Type B pancreatic cell (in vitro differentiated cells): ENCODE measurements around the gene FAM133A. TPM values are rescaled to one million over a fixed set of nuclear protein-coding genes. Genes with fewer than 3 reads are reported as not detected.

Source experiments
- DNase-seq: peaks from one replicate; pipeline ENCODE4 v3.0.0; 2021; ENCODE audit warnings: mixed read lengths; ENCODE audit not compliant: unreplicated experiment; ENCODE audit errors: extremely low spot score
- H3K27ac Mint-ChIP-seq: 2 replicates; pipeline ENCODE4 v1.8.0; 2021; ENCODE audit warnings: mild to moderate bottlenecking, mixed read lengths
- H3K27me3 Mint-ChIP-seq: 2 replicates; pipeline ENCODE4 v1.8.0; 2021; ENCODE audit warnings: mixed read lengths
- H3K36me3 Mint-ChIP-seq: 2 replicates; pipeline ENCODE4 v1.8.0; 2021; ENCODE audit warnings: mixed read lengths
- H3K4me1 Mint-ChIP-seq: one replicate; pipeline ENCODE4 v1.8.0; 2021; ENCODE audit warnings: mixed read lengths; ENCODE audit not compliant: unreplicated experiment
- H3K4me3 Mint-ChIP-seq: 2 replicates; pipeline ENCODE4 v1.8.0; 2021; ENCODE audit warnings: mild to moderate bottlenecking, mixed read lengths
- H3K9me3 Mint-ChIP-seq: 2 replicates; pipeline ENCODE4 v1.8.0; 2021; ENCODE audit warnings: mixed read lengths
- CTCF ChIP-seq: fragments of 200-600 bp; sonication (generic); conservative IDR thresholded peaks from 2 replicates; pipeline ENCODE4 v1.5.0; 2021; ENCODE audit warnings: antibody characterized with exemption, mild to moderate bottlenecking
- total RNA-seq: library from RNA; stranded (reverse); gene quantifications from 2 replicates; pipeline ENCODE4 v1.2.1, GENCODE V29; 2021; ENCODE audit warnings: low replicate concordance

Gene FAM133A
- total RNA-seq, 1 donor from 2014 or later = 0.46 TPM

- no peak overlapping the region for H3K27ac Mint-ChIP-seq
- TF ChIP-seq CTCF = no peak
- H3K27me3 Mint-ChIP-seq = peaks cover 4% of the 10 kb centered on the region
- no peak for DNase-seq
- no peak overlapping the region for H3K4me3 Mint-ChIP-seq
- H3K36me3 Mint-ChIP-seq = no peaks in the 10 kb centered on the region
- no peaks in the 10 kb centered on the region for H3K9me3 Mint-ChIP-seq
- H3K4me1 Mint-ChIP-seq = no peaks in the 10 kb centered on the region
Measured at GRCh38 chrX:93695981-93696380, 22.0 kb downstream of the FAM133A start.

GRCh38 chrX:93703701-93704100 is 29.7 kb downstream of the FAM133A start:
- H3K36me3 Mint-ChIP-seq = no peaks in the 10 kb centered on the region
- H3K27me3 Mint-ChIP-seq = peaks cover 8% of the 10 kb centered on the region
- TF ChIP-seq CTCF = no peak
- H3K9me3 Mint-ChIP-seq = no peaks in the 10 kb centered on the region
- no peak overlapping the region for H3K27ac Mint-ChIP-seq
- no peak overlapping the region for H3K4me3 Mint-ChIP-seq
- no peaks in the 10 kb centered on the region for H3K4me1 Mint-ChIP-seq
- no peak for DNase-seq

GRCh38 chrX:93711076-93711475 is 37.1 kb downstream of the FAM133A start:
- no peak for TF ChIP-seq CTCF
- H3K27ac Mint-ChIP-seq = no peak overlapping the region
- no peaks in the 10 kb centered on the region for H3K4me1 Mint-ChIP-seq
- H3K27me3 Mint-ChIP-seq = peaks cover 4% of the 10 kb centered on the region
- no peaks in the 10 kb centered on the region for H3K9me3 Mint-ChIP-seq
- H3K36me3 Mint-ChIP-seq = no peaks in the 10 kb centered on the region
- H3K4me3 Mint-ChIP-seq = no peak overlapping the region
- no peak for DNase-seq

DNA sequence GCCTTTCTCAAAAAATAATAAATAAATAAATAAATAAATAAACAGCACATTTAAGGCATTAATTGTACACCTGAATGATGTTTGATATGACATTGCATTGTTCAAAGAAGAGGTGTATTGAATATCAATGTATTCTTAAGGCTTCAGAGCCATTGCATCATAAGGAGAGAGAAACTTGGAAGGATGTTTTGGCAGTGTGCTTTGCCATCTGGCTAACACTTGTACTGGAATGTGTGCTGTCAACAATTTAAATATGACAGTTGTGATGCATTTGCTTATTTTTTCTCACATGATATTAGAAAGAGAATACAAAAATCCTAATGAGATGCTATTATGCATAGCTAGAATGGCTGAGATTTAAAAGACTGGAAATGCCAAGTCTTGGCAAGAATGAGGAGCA is 67.8 kb downstream of the FAM133A start:
- no peaks in the 10 kb centered on the region for H3K4me1 Mint-ChIP-seq
- H3K36me3 Mint-ChIP-seq = no peaks in the 10 kb centered on the region
- no peak overlapping the region for H3K27ac Mint-ChIP-seq
- no peaks in the 10 kb centered on the region for H3K27me3 Mint-ChIP-seq
- TF ChIP-seq CTCF = no peak
- no peaks in the 10 kb centered on the region for H3K9me3 Mint-ChIP-seq
- DNase-seq = no peak
- no peak overlapping the region for H3K4me3 Mint-ChIP-seq

DNA sequence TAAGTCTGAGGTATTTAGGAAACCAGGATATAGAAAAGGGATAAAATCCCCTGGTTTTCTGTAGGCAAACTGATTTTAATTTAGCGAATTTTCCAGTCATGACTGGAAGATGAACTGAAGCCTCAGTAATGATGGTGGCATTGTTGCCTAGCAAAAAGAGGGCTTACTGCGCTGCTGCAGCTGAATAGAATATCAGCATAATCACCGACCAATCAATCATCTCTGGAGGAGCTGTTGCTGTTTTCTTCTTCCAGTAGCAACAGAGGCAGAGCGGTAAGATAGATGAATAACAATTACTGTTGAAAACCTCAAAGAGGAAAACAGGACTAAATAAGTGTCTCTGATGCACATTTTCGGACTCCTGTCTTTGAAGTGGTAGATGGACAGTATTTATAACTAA is 86.2 kb downstream of the FAM133A start:
- no peak for DNase-seq
- Mint-ChIP-seq H3K4me1 (no peaks in the 10 kb centered on the region), H3K4me3 (no peak overlapping the region), H3K27me3 (no peaks in the 10 kb centered on the region), H3K36me3 (no peaks in the 10 kb centered on the region), H3K9me3 (no peaks in the 10 kb centered on the region), H3K27ac (no peak overlapping the region)
- TF ChIP-seq CTCF = no peak

Other genes with a start within 250 kb of the FAM133A start
- gene NAP1L3, start 628 bp upstream of the FAM133A start, total RNA-seq = 8.4 and 25.1 TPM in 2 replicates